Measurements from ENCODE around the gene ZNF511. TPM values are rescaled to one million over a fixed set of nuclear protein-coding genes. Genes with fewer than 3 reads are reported as not detected.

The ZNF511 gene
- total and polyA plus RNA-seq, 4 donors, result 13.7 to 31.8 (median 24.2) TPM

DNA sequence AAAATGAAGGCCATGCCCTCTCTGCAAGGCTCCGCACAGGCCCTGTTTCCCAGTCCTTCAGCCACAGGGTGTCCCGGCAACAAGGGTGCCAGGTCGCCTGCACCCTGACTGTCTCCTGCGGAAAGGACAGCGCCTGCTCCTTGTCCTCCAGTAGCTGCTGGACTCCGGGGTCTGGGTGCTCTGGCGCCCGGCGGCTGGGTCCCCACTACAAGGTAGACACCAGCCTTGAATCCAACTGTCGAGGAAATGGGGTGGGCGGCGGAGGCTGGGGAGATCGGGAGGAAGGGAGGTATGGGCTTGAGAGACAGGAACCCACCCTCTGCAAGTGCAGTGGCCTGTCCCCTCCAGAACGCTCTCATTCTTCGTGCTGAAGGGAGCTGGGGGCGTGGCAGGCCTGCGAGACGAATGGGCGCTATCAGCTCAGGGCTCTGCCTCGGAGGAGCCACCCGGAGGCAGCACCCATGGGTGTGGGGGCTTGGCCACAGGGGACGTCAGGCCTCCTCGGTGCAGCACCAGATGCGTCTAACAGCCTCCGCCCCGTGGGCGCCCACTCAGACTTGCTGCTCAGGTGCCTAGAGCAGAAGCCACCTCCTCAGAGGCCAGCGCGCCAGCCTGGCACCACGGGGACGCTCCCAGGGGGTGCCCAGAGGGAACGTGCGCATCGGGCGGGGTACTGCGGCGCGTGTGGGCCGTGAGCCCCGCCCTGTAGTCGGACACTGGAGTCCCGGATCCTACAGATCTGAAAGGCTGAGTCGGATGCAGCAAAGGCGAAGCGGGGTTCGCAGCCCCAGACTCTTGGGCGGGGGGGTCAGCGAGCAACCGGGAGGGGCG is 47.6 kb upstream of the ZNF511 start:
- Histone ChIP-seq H3K36me3 (ENCODE audit: control insufficient read depth in 4 of 4, insufficient read depth in 3 of 4, low read depth in 1 of 4, low read length in 3 of 4) (peaks cover 0 to 2% (median 0%) of the 10 kb centered on the region in 4 donors), H3K4me3 (ENCODE audit: low read depth in 1 of 3, low read length in 3 of 3) (peak overlapping the region; percentile 49 to 81 (median 66)), H3K27ac (ENCODE audit: low read depth in 1 of 2, low read length in 2 of 2) (peak overlapping the region; percentile 67 to 75), H3K9ac (ENCODE audit: low read depth in 1 of 2, low read length in 2 of 2) (peak overlapping the region; percentile 12 to 43), H3K9me3 (ENCODE audit: control insufficient read depth in 4 of 4, low read length in 3 of 4) (no peaks in the 10 kb centered on the region), H3K27me3 (ENCODE audit: control insufficient read depth in 4 of 4, insufficient read depth in 4 of 4, low read length in 3 of 4) (no peaks in the 10 kb centered on the region), H3K4me1 (ENCODE audit: control insufficient read depth in 4 of 4, insufficient read depth in 4 of 4, low read length in 3 of 4) (peaks cover 5 to 24% (median 14%) of the 10 kb centered on the region in 4 donors)
- DNase-seq (ENCODE audit: low spot score), result peak; percentile 66
- WGBS, result 34% methylated on average over 50 of the region's 50 CpGs
- TF ChIP-seq FOXA2 (IDR thresholded peaks at IDR 0.05), result no peak
- no peak for TF ChIP-seq RAD21 (IDR thresholded peaks at IDR 0.05)
- no peak for TF ChIP-seq MAX (IDR thresholded peaks at IDR 0.05)
- TF ChIP-seq YY1 (IDR thresholded peaks at IDR 0.05), result no peak
- no peak for TF ChIP-seq HNF4A (conservative IDR thresholded peaks at IDR 0.05)
- no peak for TF ChIP-seq RXRA (IDR thresholded peaks at IDR 0.05)
- no peak for TF ChIP-seq TAF1 (conservative IDR thresholded peaks at IDR 0.05)

DNA sequence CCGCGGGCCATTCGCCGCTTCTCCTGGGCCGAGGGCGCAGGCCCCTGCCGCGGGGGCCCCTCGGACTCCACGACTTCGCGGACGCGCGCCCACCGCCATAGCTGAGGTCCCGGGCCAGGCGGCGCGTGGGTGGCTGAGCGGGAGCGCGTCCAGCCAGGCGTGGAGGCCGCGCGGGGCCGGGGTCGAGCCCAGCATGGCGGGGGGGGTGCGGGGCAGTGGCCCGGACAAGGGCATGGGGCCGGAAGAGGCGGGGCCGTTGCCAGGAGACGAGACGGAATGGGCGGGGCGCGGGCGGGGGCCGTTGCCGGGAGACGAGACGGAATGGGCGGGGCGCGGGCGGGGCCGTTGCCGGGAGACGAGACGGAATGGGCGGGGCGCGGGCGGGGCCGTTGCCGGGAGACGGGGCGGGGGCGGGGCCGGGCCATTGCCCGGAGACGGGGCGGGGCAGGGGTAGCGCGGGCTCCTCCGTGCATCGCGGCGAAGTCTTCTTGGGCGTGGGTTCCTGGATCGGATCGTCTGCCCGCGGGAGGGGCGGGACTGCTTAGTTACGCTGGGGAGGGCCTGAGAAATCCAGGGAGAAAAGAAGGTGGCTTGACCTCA is 46.9 kb upstream of the ZNF511 start:
- TF ChIP-seq ATF3 (IDR thresholded peaks at IDR 0.05) (no peak), ZBTB33 (IDR thresholded peaks at IDR 0.05) (no peak), JUND (IDR thresholded peaks at IDR 0.05) (no peak), MAX (IDR thresholded peaks at IDR 0.05) (no peak), YY1 (IDR thresholded peaks at IDR 0.05) (no peak), HNF4A (conservative IDR thresholded peaks at IDR 0.05) (no peak), GABPA (IDR thresholded peaks at IDR 0.05 in 1 of 2, conservative IDR thresholded peaks at IDR 0.05 in 1 of 2) (no peak)
- TF ChIP-seq, protein P1, sequence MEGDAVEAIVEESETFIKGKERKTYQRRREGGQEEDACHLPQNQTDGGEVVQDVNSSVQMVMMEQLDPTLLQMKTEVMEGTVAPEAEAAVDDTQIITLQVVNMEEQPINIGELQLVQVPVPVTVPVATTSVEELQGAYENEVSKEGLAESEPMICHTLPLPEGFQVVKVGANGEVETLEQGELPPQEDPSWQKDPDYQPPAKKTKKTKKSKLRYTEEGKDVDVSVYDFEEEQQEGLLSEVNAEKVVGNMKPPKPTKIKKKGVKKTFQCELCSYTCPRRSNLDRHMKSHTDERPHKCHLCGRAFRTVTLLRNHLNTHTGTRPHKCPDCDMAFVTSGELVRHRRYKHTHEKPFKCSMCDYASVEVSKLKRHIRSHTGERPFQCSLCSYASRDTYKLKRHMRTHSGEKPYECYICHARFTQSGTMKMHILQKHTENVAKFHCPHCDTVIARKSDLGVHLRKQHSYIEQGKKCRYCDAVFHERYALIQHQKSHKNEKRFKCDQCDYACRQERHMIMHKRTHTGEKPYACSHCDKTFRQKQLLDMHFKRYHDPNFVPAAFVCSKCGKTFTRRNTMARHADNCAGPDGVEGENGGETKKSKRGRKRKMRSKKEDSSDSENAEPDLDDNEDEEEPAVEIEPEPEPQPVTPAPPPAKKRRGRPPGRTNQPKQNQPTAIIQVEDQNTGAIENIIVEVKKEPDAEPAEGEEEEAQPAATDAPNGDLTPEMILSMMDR (IDR thresholded peaks at IDR 0.05; ENCODE audit: low read depth, low read length, missing input control), result no peak
- WGBS, result 3% methylated on average over 79 of the region's 79 CpGs
- peak overlapping the region; percentile 67 to 75 for H3K27ac ChIP-seq (ENCODE audit: low read depth in 1 of 2, low read length in 2 of 2)
- peak overlapping the region; percentile 12 to 43 for H3K9ac ChIP-seq (ENCODE audit: low read depth in 1 of 2, low read length in 2 of 2)
- H3K27me3 ChIP-seq (ENCODE audit: control insufficient read depth in 4 of 4, insufficient read depth in 4 of 4, low read length in 3 of 4), result no peaks in the 10 kb centered on the region
- peaks cover 5 to 24% (median 14%) of the 10 kb centered on the region in 4 donors for H3K4me1 ChIP-seq (ENCODE audit: control insufficient read depth in 4 of 4, insufficient read depth in 4 of 4, low read length in 3 of 4)
- H3K4me3 ChIP-seq (ENCODE audit: low read depth in 1 of 3, low read length in 3 of 3), result peak overlapping the region; percentile 49 to 81 (median 66)
- H3K9me3 ChIP-seq (ENCODE audit: control insufficient read depth in 4 of 4, low read length in 3 of 4), result no peaks in the 10 kb centered on the region
- DNase-seq (ENCODE audit: low spot score), result peak; percentile 90
- H3K36me3 ChIP-seq (ENCODE audit: control insufficient read depth in 4 of 4, insufficient read depth in 3 of 4, low read depth in 1 of 4, low read length in 3 of 4), result peaks cover 0 to 2% (median under 1%) of the 10 kb centered on the region in 4 donors
